CD4-positive, alpha-beta T cell (primary cell): ENCODE results near the gene HRC. TPM values are rescaled to one million over a fixed set of nuclear protein-coding genes. Genes with fewer than 3 reads are reported as not detected.

ENCODE experiments used
- ATAC-seq: fragments of 200-7000 bp; cut with Tn5 transposase; one replicate; pipeline ENCODE4 v1.10.0; 2022; ENCODE audit warnings: mild to moderate bottlenecking; ENCODE audit not compliant: poor library complexity
- CTCF ChIA-PET: fragments of 350-600 bp; sonication (Branson Sonifier 250); formaldehyde crosslinking; loops from one replicate; lab custom pipeline; 2021; ENCODE audit warnings: antibody characterized with exemption, inconsistent platforms; lab: Charles Lee
- POLR2A ChIA-PET: fragments of 350-600 bp; sonication (Branson Sonifier 250); formaldehyde crosslinking; loops from one replicate; lab custom pipeline; 2021; ENCODE audit warnings: antibody characterized with exemption, inconsistent platforms; lab: Charles Lee
- DNase-seq, 14 experiments: peaks; one replicate each; pipeline ENCODE4 v3.0.0-alpha.2; 2013 to 2020; ENCODE audit warnings: mixed read lengths in 2 of 14
- H3K27ac ChIP-seq, 2 donors: one replicate each; pipeline versions ENCODE4 v1.5.1 to v1.7.0; 2013; ENCODE audit warnings: low read length in 2 of 2, low read depth in 1 of 2, mild to moderate bottlenecking in 1 of 2
- H3K27me3 ChIP-seq, 2 experiments: 1 replicate in 1 of 2; 2 replicates in 1 of 2; pipeline versions ENCODE4 v1.6.1 to v1.7.0; 2013; ENCODE audit warnings: low read length in 2 of 2, control low read depth in 1 of 2, mild to moderate bottlenecking in 1 of 2, moderate library complexity in 1 of 2; ENCODE audit not compliant: insufficient read depth in 2 of 2, control insufficient read depth in 1 of 2
- H3K36me3 ChIP-seq: one replicate; pipeline ENCODE4 v1.6.1; 2013; ENCODE audit warnings: low read length, control low read depth; ENCODE audit not compliant: insufficient read depth
- H3K4me1 ChIP-seq: one replicate; pipeline ENCODE4 v1.6.1; 2013; ENCODE audit warnings: low read length, control low read depth; ENCODE audit not compliant: insufficient read depth
- H3K4me3 ChIP-seq: one replicate; pipeline ENCODE4 v1.5.1; 2013; ENCODE audit warnings: mild to moderate bottlenecking, low read length, moderate library complexity
- H3K9me3 ChIP-seq, 2 experiments: 1 replicate in 1 of 2; 2 replicates in 1 of 2; pipeline versions ENCODE4 v1.6.1 to v1.7.0; 2013; ENCODE audit warnings: low read length in 2 of 2, mild to moderate bottlenecking in 2 of 2, control low read depth in 1 of 2, moderate library complexity in 1 of 2; ENCODE audit not compliant: control insufficient read depth in 1 of 2, insufficient read depth in 1 of 2
- H3K27ac Mint-ChIP-seq: one replicate; pipeline ENCODE4 v1.8.0; 2020; ENCODE audit warnings: mixed read lengths
- H3K27me3 Mint-ChIP-seq: one replicate; pipeline ENCODE4 v1.8.0; 2021; ENCODE audit warnings: mixed read lengths
- H3K36me3 Mint-ChIP-seq: one replicate; pipeline ENCODE4 v1.8.0; 2021; ENCODE audit warnings: low read depth, mixed read lengths
- H3K4me1 Mint-ChIP-seq: one replicate; pipeline ENCODE4 v1.8.0; 2021; ENCODE audit warnings: low read depth, mixed read lengths
- H3K4me3 Mint-ChIP-seq: one replicate; pipeline ENCODE4 v1.8.0; 2020; ENCODE audit warnings: mild to moderate bottlenecking, mixed read lengths
- H3K9me3 Mint-ChIP-seq: one replicate; pipeline ENCODE4 v1.8.0; 2020; ENCODE audit warnings: mixed read lengths
- intact Hi-C, 2 experiments: fragments of 100-400 bp; cut with DNase I in 1 of 2; cut with micrococcal nuclease in 1 of 2; formaldehyde crosslinking; loops; one replicate each; pipeline versions ENCODE4 v1.15.1 to v1.9.0; 2023 to 2025; cut with DNase I, micrococcal nuclease
- total RNA-seq, 174 experiments: library from RNA in 2 of 174; stranded (reverse) in 2 of 174; gene quantifications; one replicate each; pipeline ENCODE4 v1.2.3 and lab custom pipeline; 2021 to 2026
- TF ChIP-seq, protein P1 (sequence below): fragments of 200-600 bp; IDR thresholded peaks from one replicate; pipeline ENCODE4 v1.8.0; 2022; ENCODE audit warnings: antibody characterized with exemption, mild to moderate bottlenecking

The HRC gene
- total RNA-seq, 2 experiments from 2014 or later: not detected

DNA sequence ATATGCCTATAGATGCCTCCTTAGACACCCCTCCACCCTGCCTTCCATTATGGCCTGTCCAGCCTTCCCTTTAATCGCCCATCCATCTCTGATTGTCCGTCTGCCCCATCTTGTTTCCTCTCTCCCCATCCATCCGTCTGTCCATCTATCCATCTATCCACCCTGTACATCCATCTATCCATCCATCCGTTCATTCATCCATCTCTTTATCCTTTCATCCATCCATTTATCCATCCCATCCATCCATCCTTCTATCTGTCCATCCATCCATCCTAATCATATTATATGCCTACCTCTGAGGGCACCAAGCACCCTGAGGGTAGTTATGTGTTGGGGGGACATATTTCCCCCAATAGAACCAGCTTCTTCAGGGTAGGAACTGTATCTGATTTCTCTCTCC is 25.5 kb upstream of the HRC start:
- Mint-ChIP-seq H3K36me3 (no peaks in the 10 kb centered on the region), H3K27ac (no peak overlapping the region), H3K9me3 (peaks cover 2% of the 10 kb centered on the region), H3K4me1 (peaks cover 3% of the 10 kb centered on the region), H3K27me3 (no peaks in the 10 kb centered on the region), H3K4me3 (no peak overlapping the region)
- TF ChIP-seq, protein P1, sequence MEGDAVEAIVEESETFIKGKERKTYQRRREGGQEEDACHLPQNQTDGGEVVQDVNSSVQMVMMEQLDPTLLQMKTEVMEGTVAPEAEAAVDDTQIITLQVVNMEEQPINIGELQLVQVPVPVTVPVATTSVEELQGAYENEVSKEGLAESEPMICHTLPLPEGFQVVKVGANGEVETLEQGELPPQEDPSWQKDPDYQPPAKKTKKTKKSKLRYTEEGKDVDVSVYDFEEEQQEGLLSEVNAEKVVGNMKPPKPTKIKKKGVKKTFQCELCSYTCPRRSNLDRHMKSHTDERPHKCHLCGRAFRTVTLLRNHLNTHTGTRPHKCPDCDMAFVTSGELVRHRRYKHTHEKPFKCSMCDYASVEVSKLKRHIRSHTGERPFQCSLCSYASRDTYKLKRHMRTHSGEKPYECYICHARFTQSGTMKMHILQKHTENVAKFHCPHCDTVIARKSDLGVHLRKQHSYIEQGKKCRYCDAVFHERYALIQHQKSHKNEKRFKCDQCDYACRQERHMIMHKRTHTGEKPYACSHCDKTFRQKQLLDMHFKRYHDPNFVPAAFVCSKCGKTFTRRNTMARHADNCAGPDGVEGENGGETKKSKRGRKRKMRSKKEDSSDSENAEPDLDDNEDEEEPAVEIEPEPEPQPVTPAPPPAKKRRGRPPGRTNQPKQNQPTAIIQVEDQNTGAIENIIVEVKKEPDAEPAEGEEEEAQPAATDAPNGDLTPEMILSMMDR: no peak
- DNase-seq: no peak
- Histone ChIP-seq H3K27ac (no peak overlapping the region), H3K9me3 (peaks cover 0 to 28% of the 10 kb centered on the region in 2 experiments), H3K4me1 (no peaks in the 10 kb centered on the region), H3K4me3 (no peak overlapping the region), H3K27me3 (no peaks in the 10 kb centered on the region), H3K36me3 (no peaks in the 10 kb centered on the region)
- ChIA-PET POLR2A (no interaction called here), CTCF (no interaction called here)
- intact Hi-C loops: no loop called here
- ATAC-seq: no peak

DNA sequence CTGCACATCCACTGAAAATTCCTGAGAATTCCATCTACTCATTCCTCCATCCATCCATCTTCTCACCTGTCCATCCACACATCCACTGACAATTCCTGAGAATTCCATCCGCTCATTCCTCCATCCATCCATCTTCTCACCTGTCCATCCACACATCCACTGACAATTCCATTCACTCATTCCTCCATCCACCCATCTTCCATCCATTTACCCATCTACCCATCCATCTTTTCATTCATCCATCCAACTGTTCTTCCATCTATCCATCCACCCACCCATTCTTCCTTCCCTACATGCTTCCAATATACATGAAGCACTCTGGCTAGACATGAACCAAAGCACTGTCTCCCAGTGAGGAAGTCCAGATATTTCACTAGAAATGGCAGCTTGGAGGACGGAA is 18.0 kb upstream of the HRC start:
- Histone ChIP-seq H3K36me3 (no peaks in the 10 kb centered on the region), H3K4me1 (no peaks in the 10 kb centered on the region), H3K27me3 (peaks cover 3 to 4% of the 10 kb centered on the region in 2 experiments), H3K9me3 (no peaks in the 10 kb centered on the region), H3K27ac (no peak overlapping the region), H3K4me3 (no peak overlapping the region)
- ChIA-PET CTCF (interaction anchor here (0.5 kb wide), 1 partner anchor 12 kb away, joined by 3 read pairs; no protein-coding TSS in a partner anchor), POLR2A (no interaction called here)
- no peak for ATAC-seq
- Mint-ChIP-seq H3K4me1 (peaks cover 3% of the 10 kb centered on the region), H3K27ac (no peak overlapping the region), H3K4me3 (no peak overlapping the region), H3K36me3 (no peaks in the 10 kb centered on the region), H3K27me3 (peaks cover 17% of the 10 kb centered on the region), H3K9me3 (no peaks in the 10 kb centered on the region)
- TF ChIP-seq, protein P1: no peak
- no peak for DNase-seq
- intact Hi-C loops: loop anchor here in 1 of 2 experiments (10.0 kb wide), 1 partner anchor 112 kb away; no protein-coding TSS in a partner anchor

DNA sequence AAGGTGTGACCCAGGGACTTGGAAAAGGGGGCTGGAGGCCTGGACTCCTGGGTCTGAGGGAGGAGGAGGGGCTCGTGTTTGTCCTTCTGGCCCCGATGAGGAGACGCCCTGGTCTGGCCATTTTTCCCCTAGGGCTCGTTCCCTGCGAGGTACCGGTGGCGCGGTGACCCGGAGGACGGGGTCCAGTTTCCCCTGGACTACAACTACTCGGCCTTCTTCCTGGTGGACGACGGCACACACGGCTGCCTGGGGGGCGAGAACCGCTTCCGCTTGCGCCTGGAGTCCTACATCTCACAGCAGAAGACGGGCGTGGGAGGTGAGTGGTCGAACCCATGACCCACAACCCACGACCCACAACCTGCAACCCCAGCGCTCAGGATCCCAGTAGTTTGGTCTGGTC is 13.2 kb upstream of the HRC start:
- H3K4me3 Mint-ChIP-seq: no peak overlapping the region
- no peak overlapping the region for H3K27ac ChIP-seq
- no peaks in the 10 kb centered on the region for H3K36me3 ChIP-seq
- ChIA-PET POLR2A (interaction anchor here (0.7 kb wide), 1 partner anchor 34 kb away, joined by 3 read pairs; no protein-coding TSS in a partner anchor), CTCF (no interaction called here)
- no peak overlapping the region for H3K27ac Mint-ChIP-seq
- H3K4me3 ChIP-seq: no peak overlapping the region
- no peaks in the 10 kb centered on the region for H3K9me3 Mint-ChIP-seq
- TF ChIP-seq, protein P1: no peak
- H3K27me3 Mint-ChIP-seq: peaks cover 25% of the 10 kb centered on the region
- H3K9me3 ChIP-seq: no peaks in the 10 kb centered on the region
- intact Hi-C loops: loop anchor here in 1 of 2 experiments (5.0 kb wide), 1 partner anchor 1539 kb away; no protein-coding TSS in a partner anchor
- DNase-seq (no peak), ATAC-seq (no peak)
- H3K36me3 Mint-ChIP-seq: no peaks in the 10 kb centered on the region
- H3K4me1 ChIP-seq: no peaks in the 10 kb centered on the region
- peaks cover 3 to 4% of the 10 kb centered on the region in 2 experiments for H3K27me3 ChIP-seq
- H3K4me1 Mint-ChIP-seq: no peaks in the 10 kb centered on the region
